ENCODE data around the gene LRRC61.
A peak's percentile ranks its signal among the peaks of the same experiment; 100 is the strongest.
"Not testable (repeated sequence)": the region's sequence is repeated elsewhere in the genome, so short reads cannot be mapped to it uniquely, and the experiment has no call there.

The LRRC61 gene, protein sequence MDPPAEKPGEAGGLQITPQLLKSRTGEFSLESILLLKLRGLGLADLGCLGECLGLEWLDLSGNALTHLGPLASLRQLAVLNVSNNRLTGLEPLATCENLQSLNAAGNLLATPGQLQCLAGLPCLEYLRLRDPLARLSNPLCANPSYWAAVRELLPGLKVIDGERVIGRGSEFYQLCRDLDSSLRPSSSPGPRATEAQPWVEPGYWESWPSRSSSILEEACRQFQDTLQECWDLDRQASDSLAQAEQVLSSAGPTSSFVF

GRCh38 chr7:150322833-150323681 is at the start of gene LRRC61, which contains the start of gene ACTR3C:
LRRC61 (plus strand) TSS chr7:150323355; CDS start chr7:150336862, 13,507 bp downstream.
ACTR3C (minus strand) TSS chr7:150323545; CDS start chr7:150295296, 28,249 bp downstream.
- peak; percentile 45 for DNase-seq

DNA sequence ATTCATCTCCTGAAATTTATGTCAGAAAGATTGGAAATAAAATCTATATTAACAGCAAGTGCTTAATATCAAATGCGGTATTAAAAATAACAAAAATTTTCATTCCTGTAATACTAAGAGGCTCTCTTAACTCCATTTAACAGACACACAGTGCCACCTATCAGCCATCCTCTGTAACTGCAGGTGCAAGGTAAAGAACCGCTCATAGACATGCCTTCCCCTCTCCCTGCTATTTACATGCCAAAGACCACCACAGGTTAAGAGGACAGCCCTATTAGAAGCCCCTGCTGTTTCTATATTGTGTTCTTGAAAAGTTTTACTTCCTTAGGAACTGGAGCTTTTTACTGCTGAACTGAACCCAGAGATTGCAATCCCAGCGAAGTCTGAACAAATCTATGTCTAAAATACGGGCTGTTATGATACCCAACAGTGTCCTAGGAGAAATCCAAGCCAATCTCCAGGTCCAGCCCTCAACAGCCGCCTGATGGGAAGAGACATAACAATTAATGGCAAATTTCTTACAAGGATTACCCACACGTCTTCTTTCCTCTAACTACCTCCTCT is 46.9 kb upstream of the LRRC61 start:
- not testable (repeated sequence) for DNase-seq

GRCh38 chr7:150278383-150278782 is 44.8 kb upstream of the LRRC61 start:
- not testable (repeated sequence) for DNase-seq

DNA sequence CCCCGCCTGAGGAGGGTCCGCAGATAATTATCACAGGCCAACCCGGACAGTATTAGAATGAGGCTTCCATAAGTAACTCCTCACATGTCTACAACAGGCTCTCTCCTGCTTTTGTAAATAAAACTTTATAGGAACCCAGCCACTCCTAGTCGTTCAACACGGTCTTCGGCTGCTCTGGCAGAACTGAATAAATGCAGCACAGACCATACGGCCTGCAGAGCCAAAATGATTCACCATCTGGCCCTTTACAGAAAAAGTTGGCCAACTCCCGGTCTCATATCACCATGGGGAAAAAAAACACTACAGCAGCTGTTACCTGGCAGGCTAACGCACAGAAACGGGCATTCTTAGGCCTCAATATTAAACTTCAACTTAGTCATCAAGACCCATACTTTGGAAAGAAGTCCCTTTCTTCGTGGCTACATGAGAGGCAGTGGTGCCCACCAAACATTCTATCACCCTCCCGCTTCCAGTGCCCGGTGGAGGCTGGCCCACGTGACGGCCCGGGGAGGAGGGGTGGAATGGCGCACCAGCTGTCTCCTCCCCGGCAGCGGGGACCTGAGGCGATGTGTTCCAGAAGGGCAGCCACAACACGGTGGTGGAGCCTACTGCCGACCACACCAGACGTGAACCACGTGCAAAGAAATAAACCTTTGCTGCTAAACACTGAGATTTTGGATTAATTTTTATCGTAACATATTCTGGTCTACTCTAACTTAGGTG is 41.3 kb upstream of the LRRC61 start:
- not testable (repeated sequence) for DNase-seq

- DNase-seq, result not testable (repeated sequence)
Measured at GRCh38 chr7:150283111-150283510, 40.0 kb upstream of the LRRC61 start.

DNA sequence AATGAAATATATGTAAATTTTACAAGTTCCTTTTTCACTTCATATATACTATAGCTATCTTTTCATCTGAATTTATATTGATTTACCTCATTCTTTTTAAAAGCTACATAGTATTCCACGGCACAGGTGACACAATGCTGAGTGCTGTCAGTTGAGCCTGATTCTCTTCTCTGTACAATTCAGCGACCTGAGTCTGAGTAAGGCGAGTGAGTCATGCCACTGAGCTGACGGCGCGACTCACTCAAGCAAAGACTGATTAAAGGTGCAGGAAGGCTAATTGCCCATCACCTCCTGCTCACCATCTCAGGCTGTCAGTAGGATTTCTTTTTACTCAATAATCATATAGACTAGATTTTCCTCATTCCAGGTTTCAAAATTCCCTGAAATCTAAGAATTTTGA is 39.5 kb upstream of the LRRC61 start:
- not testable (repeated sequence) for DNase-seq

- DNase-seq, result peak; percentile 25
Measured at GRCh38 chr7:150285849-150286754, 37.1 kb upstream of the LRRC61 start.

- DNase-seq, result not testable (repeated sequence)
Measured at GRCh38 chr7:150287815-150288214, 35.3 kb upstream of the LRRC61 start.

- DNase-seq, result not testable (repeated sequence)
Measured at GRCh38 chr7:150288816-150289215, 34.3 kb upstream of the LRRC61 start.

- not testable (repeated sequence) for DNase-seq
Measured at GRCh38 chr7:150290317-150290716, 32.8 kb upstream of the LRRC61 start.

- not testable (repeated sequence) for DNase-seq
Measured at GRCh38 chr7:150295027-150295426, 28.1 kb upstream of the LRRC61 start.

GRCh38 chr7:150295614-150296013 is 27.5 kb upstream of the LRRC61 start:
- DNase-seq, result not testable (repeated sequence)

DNA sequence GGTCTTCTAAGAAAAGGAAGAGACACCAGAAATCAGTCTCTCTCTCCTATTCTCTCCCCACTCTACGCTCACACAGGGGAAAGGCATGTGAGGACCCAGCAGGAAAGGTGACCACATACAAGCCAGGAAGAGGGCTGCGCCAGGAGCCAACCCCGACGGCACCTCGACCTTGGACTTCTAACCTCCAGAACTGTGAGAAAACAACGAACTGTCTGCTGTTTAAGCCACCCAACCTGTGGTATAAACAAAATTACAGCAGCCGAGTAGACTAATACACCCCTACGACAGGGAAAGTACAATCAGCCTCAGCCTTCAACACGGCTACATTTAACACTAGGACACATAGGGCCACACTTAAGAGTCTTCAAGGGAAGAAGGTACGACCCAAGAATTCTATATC is 26.4 kb upstream of the LRRC61 start:
- not testable (repeated sequence) for DNase-seq

DNA sequence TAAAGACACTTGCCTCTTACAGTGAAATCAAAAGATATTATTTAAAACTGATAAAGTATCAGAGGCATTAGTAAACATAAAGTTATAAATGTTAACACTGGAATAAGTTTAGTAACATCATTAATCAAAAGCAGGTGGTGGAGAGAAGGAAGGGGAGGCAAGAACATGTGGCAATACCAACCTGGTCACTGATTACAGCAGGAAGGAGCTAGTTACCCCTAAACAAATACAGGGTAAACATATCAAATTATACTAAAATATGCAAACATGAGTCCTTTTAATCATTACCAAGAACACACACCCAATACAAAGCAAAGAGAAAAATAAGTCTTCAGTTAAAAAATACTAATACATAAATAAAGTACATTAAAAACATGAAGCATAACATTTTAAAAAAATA is 25.2 kb upstream of the LRRC61 start:
- DNase-seq, result not testable (repeated sequence)

DNA sequence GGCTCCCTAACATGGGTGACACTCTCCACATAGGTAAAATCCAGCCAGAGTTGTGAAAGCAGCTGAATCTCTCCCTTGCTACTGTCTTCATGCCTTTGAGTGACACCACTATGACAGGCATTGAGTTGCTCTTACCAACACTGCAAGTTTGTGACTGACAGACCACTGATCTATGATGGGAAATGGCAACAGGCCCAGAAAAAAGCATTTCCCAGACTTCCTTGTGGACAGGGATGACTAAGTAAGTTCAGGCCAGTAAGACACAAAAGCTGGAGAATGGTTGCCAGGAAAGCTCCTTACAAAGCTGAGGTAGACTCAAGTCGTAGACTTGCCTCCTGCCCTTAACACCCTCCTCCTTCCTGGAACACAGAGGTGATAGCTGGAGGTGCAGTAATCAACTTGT is 20.2 kb upstream of the LRRC61 start:
- not testable (repeated sequence) for DNase-seq

DNA sequence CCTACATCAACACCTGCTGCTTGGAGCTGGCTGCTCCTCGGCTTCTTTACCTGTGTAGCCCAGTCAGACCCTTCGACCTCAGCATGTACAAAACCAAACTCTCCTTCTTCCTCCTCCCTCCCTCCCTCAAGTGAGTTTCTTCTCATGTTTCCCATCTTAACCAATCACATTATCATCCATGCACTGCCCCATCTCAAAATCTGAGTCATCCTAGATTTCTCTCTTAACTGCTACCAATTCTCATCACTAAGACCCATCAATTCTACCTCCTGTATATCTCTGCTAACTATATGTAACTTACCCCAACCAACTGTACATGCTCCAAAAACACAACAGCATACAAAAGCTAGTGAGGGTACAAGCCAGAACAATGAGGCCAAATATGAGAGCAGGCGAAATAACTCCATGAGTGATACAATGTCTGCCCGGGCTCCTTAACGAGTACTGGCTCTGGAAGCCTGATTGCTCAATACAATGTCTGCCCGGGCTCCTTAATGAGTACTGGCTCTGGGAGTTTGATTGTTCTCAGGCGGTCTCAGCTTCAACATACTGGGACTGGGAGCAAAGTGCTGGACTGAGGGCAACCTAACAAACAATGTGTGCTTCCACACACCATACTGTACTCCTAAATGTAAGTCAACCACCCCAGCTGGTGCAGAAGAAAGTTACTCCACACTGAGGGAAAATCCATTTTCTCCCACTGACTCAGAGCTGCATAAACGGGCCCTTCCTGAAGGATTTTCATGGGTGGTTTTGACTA is 18.5 kb upstream of the LRRC61 start:
- DNase-seq, result not testable (repeated sequence)

GRCh38 chr7:150305259-150305902 is 17.8 kb upstream of the LRRC61 start:
- DNase-seq, result not testable (repeated sequence)

- DNase-seq, result not testable (repeated sequence)
Measured at GRCh38 chr7:150305903-150306284, 17.3 kb upstream of the LRRC61 start.

GRCh38 chr7:150306377-150306776 is 16.8 kb upstream of the LRRC61 start:
- not testable (repeated sequence) for DNase-seq

- no peak for DNase-seq
Measured at GRCh38 chr7:150307129-150307528, 16.0 kb upstream of the LRRC61 start.

Data from activated CD4-positive, alpha-beta T cell treated with anti-CD3 and anti-CD28 coated beads for 1 hour (primary cell).